ENCODE measurements around the gene CLN6. TPM values are rescaled to one million over a fixed set of nuclear protein-coding genes. Genes with fewer than 3 reads are reported as not detected.
A peak's percentile ranks its signal among the peaks of the same experiment; 100 is the strongest.

Gene CLN6
- total RNA-seq, 4 donors from 2014 or later = 13.4 to 18.2 (median 16.1) TPM

DNA sequence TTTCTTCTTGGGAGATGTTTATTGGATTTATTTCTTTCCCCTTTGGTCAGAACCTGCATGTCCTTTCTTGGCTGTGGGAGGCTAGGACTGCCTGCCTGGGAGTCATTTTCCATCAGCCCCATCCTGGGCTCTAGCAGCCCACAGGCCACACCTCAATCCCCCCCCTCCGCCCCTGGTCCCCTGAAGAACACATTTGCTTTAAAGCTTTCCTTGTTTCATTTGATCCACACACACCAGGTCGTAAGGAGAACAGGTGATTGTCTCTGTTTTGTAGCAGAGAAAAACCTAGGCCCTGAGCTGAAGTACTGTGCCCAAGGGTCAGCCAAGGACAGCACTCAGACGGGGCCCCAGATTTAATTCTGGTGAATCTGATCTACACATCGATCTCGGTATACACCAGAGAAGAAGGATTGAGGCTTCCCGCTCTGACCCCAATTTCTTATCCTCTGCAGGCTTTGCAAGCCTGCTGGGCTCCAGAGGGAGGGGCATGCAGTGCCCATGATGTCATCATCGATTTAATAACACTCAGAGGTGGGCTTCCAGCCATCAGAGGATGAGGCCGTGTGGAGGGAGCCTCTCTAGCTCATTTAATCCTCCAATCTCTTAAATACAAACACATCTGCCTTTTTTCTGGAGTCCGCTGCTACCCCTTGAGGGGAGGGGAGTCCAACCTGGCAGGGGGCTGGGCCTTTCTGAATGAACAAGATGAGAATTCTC is 1.7 kb upstream of the CLN6 start:
- peak; percentile 75 for DNase-seq (ENCODE audit: extremely low spot score)
- Histone ChIP-seq H3K27ac (replicated peaks in 1 of 4) (no peak overlapping the region), H3K36me3 (no peaks in the 10 kb centered on the region), H3K4me3 (no peak overlapping the region), H3K9me3 (no peaks in the 10 kb centered on the region), H3K4me1 (peaks cover 19 to 29% (median 25%) of the 10 kb centered on the region in 4 donors), H3K27me3 (no peaks in the 10 kb centered on the region)
- intact Hi-C loops (cut with DNase I) = no loop called here
- WGBS = 73% methylated on average over 9 of the region's 9 CpGs
- TF ChIP-seq POLR2AphosphoS5 (IDR thresholded peaks at IDR 0.05) = no peak
- TF ChIP-seq, protein P1, sequence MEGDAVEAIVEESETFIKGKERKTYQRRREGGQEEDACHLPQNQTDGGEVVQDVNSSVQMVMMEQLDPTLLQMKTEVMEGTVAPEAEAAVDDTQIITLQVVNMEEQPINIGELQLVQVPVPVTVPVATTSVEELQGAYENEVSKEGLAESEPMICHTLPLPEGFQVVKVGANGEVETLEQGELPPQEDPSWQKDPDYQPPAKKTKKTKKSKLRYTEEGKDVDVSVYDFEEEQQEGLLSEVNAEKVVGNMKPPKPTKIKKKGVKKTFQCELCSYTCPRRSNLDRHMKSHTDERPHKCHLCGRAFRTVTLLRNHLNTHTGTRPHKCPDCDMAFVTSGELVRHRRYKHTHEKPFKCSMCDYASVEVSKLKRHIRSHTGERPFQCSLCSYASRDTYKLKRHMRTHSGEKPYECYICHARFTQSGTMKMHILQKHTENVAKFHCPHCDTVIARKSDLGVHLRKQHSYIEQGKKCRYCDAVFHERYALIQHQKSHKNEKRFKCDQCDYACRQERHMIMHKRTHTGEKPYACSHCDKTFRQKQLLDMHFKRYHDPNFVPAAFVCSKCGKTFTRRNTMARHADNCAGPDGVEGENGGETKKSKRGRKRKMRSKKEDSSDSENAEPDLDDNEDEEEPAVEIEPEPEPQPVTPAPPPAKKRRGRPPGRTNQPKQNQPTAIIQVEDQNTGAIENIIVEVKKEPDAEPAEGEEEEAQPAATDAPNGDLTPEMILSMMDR (IDR thresholded peaks at IDR 0.05) = no peak
- no peak for TF ChIP-seq POLR2A (IDR thresholded peaks at IDR 0.05; ENCODE audit: low read depth)
- TF ChIP-seq EP300 (IDR thresholded peaks at IDR 0.05) = no peak

DNA sequence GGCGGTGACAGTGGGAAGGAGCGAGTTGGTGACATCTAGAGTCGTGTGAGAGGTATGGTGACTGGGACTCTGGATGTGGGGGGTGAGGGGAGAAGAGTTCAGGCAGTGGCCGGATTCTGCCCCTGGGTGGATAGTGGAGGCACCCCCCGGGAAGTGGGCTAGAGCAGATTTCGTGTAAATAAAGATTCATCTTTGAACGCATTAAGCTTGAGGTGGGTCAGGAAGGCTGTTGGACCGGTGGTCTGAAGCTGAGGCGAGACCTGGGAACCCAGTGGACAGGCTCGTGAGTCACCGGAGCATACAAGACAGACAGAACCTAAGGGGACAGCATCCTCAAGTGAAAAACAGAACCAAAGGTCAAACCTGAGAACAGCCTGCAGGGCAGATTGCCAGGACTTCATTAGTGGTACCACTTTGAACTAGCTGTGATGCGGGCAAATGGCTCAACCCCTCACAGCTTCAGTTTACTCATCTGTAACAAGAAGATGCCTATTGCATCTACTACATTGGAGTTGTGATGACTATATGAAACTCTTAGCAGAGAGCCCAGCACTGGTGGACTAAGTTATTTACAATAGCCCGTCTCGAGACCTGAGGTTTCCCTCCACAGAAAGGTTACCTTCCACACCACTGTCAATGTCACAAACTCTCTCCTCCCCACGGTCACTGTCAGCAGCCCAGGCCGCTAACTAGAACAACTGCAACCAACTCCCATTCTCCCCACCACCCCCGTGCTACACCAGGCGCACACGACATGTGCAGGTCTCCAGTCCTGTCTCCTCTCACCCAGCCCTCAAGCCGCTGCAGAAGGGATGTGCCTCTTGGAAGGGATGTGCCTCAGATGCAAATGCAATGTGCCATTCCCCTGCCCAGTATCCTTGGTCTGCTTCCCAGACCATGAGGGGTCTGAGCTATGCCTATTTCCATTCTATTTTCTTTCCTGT is 901 bp upstream of the CLN6 start:
- no peaks in the 10 kb centered on the region for H3K36me3 ChIP-seq
- no peaks in the 10 kb centered on the region for H3K9me3 ChIP-seq
- no peaks in the 10 kb centered on the region for H3K27me3 ChIP-seq
- intact Hi-C loops (cut with DNase I) = no loop called here
- TF ChIP-seq, protein P1 (IDR thresholded peaks at IDR 0.05) = no peak
- TF ChIP-seq EP300 (IDR thresholded peaks at IDR 0.05) (no peak), POLR2AphosphoS5 (IDR thresholded peaks at IDR 0.05) (no peak), POLR2A (IDR thresholded peaks at IDR 0.05; ENCODE audit: low read depth) (no peak)
- peaks cover 19 to 29% (median 25%) of the 10 kb centered on the region in 4 donors for H3K4me1 ChIP-seq
- peak overlapping the region; percentile 83 to 93 (median 90) for H3K4me3 ChIP-seq
- WGBS = 57% methylated on average over 19 of the region's 20 CpGs
- DNase-seq (ENCODE audit: extremely low spot score) = peak; percentile 88
- H3K27ac ChIP-seq (replicated peaks in 1 of 4) = peak overlapping the region; percentile 82 to 91 (median 88)

DNA sequence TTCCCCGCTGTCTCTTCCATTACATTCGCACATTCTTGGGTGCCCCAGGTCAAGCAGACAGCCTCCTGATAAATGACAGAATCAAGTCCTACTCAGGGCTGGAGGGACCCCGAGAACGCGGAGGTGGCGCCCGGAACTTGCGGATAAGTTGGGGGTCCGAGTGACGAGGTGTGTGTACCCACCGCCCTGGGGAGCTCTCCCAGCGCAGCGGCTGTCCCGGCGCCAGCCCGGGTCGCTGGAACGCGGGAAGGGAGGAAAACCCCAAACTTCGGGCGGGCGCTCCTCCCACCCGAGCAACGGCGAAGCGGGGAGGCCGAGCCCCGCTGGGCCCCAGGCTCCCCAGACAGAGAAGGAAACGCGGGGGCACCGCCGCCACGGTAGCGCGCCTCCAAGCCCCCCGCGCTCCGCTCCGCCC is 550 bp downstream of the CLN6 start:
- peaks cover 19 to 29% (median 25%) of the 10 kb centered on the region in 4 donors for H3K4me1 ChIP-seq
- peak overlapping the region; percentile 82 to 91 (median 88) for H3K27ac ChIP-seq (replicated peaks in 1 of 4)
- H3K9me3 ChIP-seq = no peaks in the 10 kb centered on the region
- 8% methylated on average over 2 of the region's 39 CpGs for WGBS
- peak overlapping the region; percentile 83 to 93 (median 90) for H3K4me3 ChIP-seq
- H3K36me3 ChIP-seq = no peaks in the 10 kb centered on the region
- no peaks in the 10 kb centered on the region for H3K27me3 ChIP-seq
- no peak for TF ChIP-seq EP300 (IDR thresholded peaks at IDR 0.05)
- TF ChIP-seq, protein P1 (IDR thresholded peaks at IDR 0.05) = no peak
- TF ChIP-seq POLR2A (IDR thresholded peaks at IDR 0.05; ENCODE audit: low read depth) = no peak
- no peak for TF ChIP-seq POLR2AphosphoS5 (IDR thresholded peaks at IDR 0.05)
- DNase-seq (ENCODE audit: extremely low spot score) = no peak
- intact Hi-C loops (cut with DNase I) = no loop called here

DNA sequence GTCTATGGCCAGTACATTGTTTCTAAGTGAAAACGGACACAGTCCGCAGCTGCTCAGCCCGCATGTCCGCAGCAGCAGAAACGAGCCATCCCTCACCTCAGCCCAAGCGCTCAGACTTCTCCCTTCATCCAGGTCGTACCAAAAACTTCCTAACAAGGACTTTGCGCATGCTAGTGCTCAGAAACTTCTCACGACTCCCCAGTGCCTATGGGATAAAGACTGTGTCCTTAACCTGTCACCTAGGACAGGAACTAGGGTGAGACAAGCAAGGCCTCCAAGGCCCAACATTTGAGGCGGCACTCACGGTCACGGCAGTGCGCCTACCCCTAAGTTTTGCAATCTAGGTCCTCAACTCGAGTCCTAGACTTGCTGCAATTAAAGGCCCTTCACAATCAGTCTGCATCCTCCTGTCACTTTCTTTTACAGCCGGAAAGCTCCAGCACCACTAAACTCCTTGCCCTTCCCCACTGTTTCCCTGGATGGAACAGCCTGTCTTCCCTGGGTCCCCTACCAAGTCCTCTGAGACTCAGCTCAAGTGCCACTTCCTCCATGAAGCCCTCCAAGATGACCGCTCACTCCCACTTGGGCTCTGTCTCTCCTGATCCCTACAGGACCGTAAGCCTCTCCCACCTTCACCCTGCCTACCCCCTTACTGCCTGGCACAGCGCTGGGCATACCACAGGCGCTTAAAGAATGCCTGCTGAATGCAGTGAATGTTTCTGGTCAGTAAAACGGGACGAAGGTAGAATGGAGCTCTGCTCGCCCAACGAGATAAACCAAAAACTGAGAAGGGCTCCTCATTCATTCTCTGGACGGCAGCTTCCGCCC is 1.2 kb downstream of the CLN6 start:
- H3K27ac ChIP-seq (replicated peaks in 1 of 4) = peak overlapping the region; percentile 82 to 91 (median 88)
- H3K36me3 ChIP-seq = no peaks in the 10 kb centered on the region
- peak overlapping the region; percentile 83 to 93 (median 90) for H3K4me3 ChIP-seq
- WGBS = 46% methylated on average over 25 of the region's 25 CpGs
- intact Hi-C loops (cut with DNase I) = no loop called here
- no peaks in the 10 kb centered on the region for H3K27me3 ChIP-seq
- no peaks in the 10 kb centered on the region for H3K9me3 ChIP-seq
- TF ChIP-seq POLR2A (IDR thresholded peaks at IDR 0.05; ENCODE audit: low read depth) = no peak
- H3K4me1 ChIP-seq = peaks cover 19 to 29% (median 25%) of the 10 kb centered on the region in 4 donors
- peak; percentile 47 for DNase-seq (ENCODE audit: extremely low spot score)

All from esophagus muscularis mucosa (tissue), 4 donors.